ENCODE data around the gene CHGA.

- TF ChIP-seq CTCF (IDR thresholded peaks at IDR 0.05) (no peak), POLR2A (IDR thresholded peaks at IDR 0.05) (no peak)
Measured at GRCh38 chr14:92968291-92969020, 45.5 kb downstream of the CHGA start.
